ENCODE measurements around the gene MBLAC1. TPM values are rescaled to one million over a fixed set of nuclear protein-coding genes. Genes with fewer than 3 reads are reported as not detected.

The MBLAC1 gene
- total RNA-seq, 1 donor from 2014 or later: 2.3 TPM

DNA sequence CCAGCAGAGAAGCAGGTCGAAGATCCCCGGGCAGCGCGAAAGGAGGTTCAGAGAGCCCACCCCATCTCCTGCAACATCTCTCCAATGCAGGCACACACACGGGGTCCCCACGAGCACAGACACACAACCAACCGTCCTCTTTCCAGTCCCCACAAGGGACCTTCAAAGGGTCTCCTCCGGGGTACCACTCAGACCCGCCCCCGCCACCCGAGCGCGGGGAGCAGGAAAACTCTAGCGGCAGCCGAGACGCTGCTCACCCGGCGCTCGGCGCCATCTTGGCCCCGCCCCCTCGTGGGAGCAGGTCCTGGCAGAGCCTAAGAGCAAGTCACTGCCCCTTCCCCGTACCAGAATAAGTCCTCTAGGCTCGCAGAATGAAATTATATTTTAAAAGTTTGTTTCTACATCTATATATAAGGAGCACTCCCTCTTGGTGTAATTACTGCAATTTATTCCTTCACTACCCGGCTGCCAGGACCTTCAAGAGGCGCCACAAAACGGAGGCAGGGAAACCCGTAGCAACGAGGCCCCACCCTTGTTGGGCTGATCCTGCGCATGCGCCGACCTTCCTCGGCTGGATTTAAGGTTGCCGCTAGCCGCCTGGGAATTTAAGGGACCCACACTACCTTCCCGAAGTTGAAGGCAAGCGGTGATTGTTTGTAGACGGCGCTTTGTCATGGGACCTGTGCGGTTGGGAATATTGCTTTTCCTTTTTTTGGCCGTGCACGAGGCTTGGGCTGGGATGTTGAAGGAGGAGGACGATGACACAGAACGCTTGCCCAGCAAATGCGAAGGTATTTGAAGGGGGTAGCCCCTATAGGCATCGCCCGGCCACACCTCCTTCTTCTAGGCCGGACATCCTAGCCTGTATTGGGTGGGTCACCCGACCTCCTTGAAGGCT, 7.4 kb upstream of the MBLAC1 start, which contains the start of the genes CNPY4 and TAF6:
Gene CNPY4, plus strand, starts transcription at position 563 of the 898 bp plus-strand sequence. Its CDS starts 111 bp downstream, at position 674.
Gene TAF6, minus strand, starts transcription at position 287 of the 898 bp plus-strand sequence. CDS start 5,149 bp downstream, outside the sequence.
- H3K27me3 Mint-ChIP-seq (ENCODE audit: unreplicated experiment): no peaks in the 10 kb centered on the region
- peaks cover 2% of the 10 kb centered on the region for H3K36me3 Mint-ChIP-seq (ENCODE audit: unreplicated experiment)
- H3K4me1 Mint-ChIP-seq (ENCODE audit: unreplicated experiment): peaks cover 18% of the 10 kb centered on the region
- TF ChIP-seq, protein P1, sequence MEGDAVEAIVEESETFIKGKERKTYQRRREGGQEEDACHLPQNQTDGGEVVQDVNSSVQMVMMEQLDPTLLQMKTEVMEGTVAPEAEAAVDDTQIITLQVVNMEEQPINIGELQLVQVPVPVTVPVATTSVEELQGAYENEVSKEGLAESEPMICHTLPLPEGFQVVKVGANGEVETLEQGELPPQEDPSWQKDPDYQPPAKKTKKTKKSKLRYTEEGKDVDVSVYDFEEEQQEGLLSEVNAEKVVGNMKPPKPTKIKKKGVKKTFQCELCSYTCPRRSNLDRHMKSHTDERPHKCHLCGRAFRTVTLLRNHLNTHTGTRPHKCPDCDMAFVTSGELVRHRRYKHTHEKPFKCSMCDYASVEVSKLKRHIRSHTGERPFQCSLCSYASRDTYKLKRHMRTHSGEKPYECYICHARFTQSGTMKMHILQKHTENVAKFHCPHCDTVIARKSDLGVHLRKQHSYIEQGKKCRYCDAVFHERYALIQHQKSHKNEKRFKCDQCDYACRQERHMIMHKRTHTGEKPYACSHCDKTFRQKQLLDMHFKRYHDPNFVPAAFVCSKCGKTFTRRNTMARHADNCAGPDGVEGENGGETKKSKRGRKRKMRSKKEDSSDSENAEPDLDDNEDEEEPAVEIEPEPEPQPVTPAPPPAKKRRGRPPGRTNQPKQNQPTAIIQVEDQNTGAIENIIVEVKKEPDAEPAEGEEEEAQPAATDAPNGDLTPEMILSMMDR (IDR thresholded peaks at IDR 0.05): peak; percentile 6
- H3K27ac Mint-ChIP-seq (ENCODE audit: unreplicated experiment): peak within 1 kb of the TSS; percentile 98
- no peaks in the 10 kb centered on the region for H3K9me3 Mint-ChIP-seq (ENCODE audit: unreplicated experiment)
- peak; percentile 97 for DNase-seq (ENCODE audit: extremely low spot score, unreplicated experiment)
- H3K4me3 Mint-ChIP-seq (ENCODE audit: unreplicated experiment): peak within 1 kb of the TSS; percentile 96

DNA sequence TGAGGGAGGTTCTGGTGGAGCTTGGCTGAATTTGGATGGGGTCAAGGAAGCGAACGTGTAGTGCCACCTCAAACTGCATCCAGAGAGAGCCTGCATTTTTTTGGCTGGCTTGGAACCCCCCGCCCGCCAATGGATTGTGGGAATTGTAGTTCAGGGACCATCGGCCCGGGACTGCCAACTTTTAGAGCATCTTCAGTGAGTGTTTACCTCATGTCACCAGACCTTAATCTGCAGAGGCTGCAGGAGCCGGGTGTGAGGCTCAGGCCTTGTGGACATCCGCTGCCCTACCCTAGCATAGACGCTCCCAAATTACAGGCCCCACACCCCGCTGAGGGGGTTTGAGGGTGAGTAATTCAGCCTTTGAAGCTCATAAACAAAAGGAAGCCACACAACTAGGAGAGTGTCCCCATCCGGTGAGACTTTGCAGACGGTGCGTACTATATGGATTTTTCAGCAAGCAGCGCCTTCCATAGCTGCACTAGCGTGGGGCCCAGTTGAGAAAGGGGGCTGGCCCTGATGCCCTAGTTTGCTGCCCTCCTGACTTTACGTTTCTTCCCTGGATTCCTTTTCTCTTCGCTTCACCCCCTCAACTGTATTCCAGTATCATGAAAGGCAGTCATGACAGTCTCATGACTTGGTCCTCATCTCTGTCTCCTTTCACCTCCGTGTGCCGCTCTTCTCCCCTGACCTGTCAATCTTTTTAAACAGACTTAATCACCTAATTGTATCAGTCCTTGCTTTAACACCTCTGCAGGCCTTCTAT, 6.6 kb upstream of the MBLAC1 start:
- Mint-ChIP-seq H3K4me1 (ENCODE audit: unreplicated experiment) (peaks cover 18% of the 10 kb centered on the region), H3K9me3 (ENCODE audit: unreplicated experiment) (no peaks in the 10 kb centered on the region), H3K27me3 (ENCODE audit: unreplicated experiment) (no peaks in the 10 kb centered on the region), H3K36me3 (ENCODE audit: unreplicated experiment) (peaks cover 2% of the 10 kb centered on the region), H3K4me3 (ENCODE audit: unreplicated experiment) (peak overlapping the region; percentile 96), H3K27ac (ENCODE audit: unreplicated experiment) (peak overlapping the region; percentile 98)
- no peak for DNase-seq (ENCODE audit: extremely low spot score, unreplicated experiment)
- TF ChIP-seq, protein P1 (IDR thresholded peaks at IDR 0.05): no peak

DNA sequence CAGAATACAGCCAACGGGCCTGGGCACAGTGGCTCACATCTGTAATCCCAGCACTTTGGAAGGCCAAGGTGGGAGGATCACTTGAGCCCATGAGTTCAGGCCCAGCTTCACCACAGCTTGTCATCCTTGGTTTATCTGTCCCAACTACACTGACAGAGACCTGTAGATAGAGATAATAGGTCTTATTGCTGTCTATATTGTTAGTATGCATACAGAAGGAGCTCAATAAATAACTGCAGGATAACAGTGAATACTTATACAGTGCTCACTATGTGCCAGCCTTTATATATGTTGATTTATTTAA, 6.1 kb upstream of the MBLAC1 start:
- Mint-ChIP-seq H3K4me3 (ENCODE audit: unreplicated experiment) (peak overlapping the region; percentile 96), H3K27ac (ENCODE audit: unreplicated experiment) (peak overlapping the region; percentile 98), H3K9me3 (ENCODE audit: unreplicated experiment) (no peaks in the 10 kb centered on the region), H3K36me3 (ENCODE audit: unreplicated experiment) (peaks cover 2% of the 10 kb centered on the region), H3K27me3 (ENCODE audit: unreplicated experiment) (no peaks in the 10 kb centered on the region), H3K4me1 (ENCODE audit: unreplicated experiment) (peaks cover 21% of the 10 kb centered on the region)
- TF ChIP-seq, protein P1 (IDR thresholded peaks at IDR 0.05): no peak
- no peak for DNase-seq (ENCODE audit: extremely low spot score, unreplicated experiment)

DNA sequence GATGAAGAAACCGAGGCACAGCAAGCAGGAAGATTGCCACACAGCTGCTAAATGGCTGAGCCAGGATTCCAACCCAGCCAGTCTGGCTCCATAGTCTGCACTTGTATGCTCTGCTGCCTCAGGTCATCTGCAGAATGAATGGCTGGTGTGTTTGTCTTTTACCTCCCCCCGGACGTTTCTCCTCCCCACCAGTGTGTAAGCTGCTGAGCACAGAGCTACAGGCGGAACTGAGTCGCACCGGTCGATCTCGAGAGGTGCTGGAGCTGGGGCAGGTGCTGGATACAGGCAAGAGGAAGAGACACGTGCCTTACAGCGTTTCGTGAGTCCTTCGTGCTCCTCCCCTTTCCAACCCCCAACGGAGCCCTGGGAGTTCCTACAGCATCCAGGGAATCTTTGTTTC, 4.7 kb upstream of the MBLAC1 start:
- peaks cover 31% of the 10 kb centered on the region for H3K4me1 Mint-ChIP-seq (ENCODE audit: unreplicated experiment)
- H3K4me3 Mint-ChIP-seq (ENCODE audit: unreplicated experiment): no peak overlapping the region
- TF ChIP-seq, protein P1 (IDR thresholded peaks at IDR 0.05): no peak
- H3K27me3 Mint-ChIP-seq (ENCODE audit: unreplicated experiment): no peaks in the 10 kb centered on the region
- H3K9me3 Mint-ChIP-seq (ENCODE audit: unreplicated experiment): no peaks in the 10 kb centered on the region
- H3K27ac Mint-ChIP-seq (ENCODE audit: unreplicated experiment): no peak overlapping the region
- no peaks in the 10 kb centered on the region for H3K36me3 Mint-ChIP-seq (ENCODE audit: unreplicated experiment)
- no peak for DNase-seq (ENCODE audit: extremely low spot score, unreplicated experiment)

DNA sequence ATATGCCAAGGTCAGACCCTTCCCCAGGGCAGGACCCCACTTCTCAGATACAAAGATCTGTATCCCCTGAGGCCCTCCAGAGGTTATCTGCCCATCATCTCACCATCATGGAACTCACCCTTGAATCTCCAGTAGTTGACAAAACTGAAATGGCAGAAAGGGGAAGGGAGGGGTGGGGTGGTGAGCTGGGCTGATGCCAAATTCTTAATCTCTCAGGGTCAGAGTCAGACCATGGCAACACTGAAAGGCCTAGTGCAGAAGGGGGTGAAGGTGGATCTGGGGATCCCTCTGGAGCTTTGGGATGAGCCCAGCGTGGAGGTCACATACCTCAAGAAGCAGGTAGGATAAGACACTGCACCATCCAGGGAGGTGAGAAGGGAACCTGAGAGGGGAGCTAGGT, 4.2 kb upstream of the MBLAC1 start:
- TF ChIP-seq, protein P1 (IDR thresholded peaks at IDR 0.05): no peak
- H3K9me3 Mint-ChIP-seq (ENCODE audit: unreplicated experiment): no peaks in the 10 kb centered on the region
- peaks cover 31% of the 10 kb centered on the region for H3K4me1 Mint-ChIP-seq (ENCODE audit: unreplicated experiment)
- no peak overlapping the region for H3K27ac Mint-ChIP-seq (ENCODE audit: unreplicated experiment)
- H3K27me3 Mint-ChIP-seq (ENCODE audit: unreplicated experiment): no peaks in the 10 kb centered on the region
- no peak overlapping the region for H3K4me3 Mint-ChIP-seq (ENCODE audit: unreplicated experiment)
- no peaks in the 10 kb centered on the region for H3K36me3 Mint-ChIP-seq (ENCODE audit: unreplicated experiment)
- DNase-seq (ENCODE audit: extremely low spot score, unreplicated experiment): no peak

Measured in osteocyte (in vitro differentiated cells).